NCI-H82 treated with DMSO at 0.1 percent for 48 hours (cell line): ENCODE data around the gene CCDC102A.

Source experiments
- DNase-seq: peaks from one replicate; lab custom pipeline; 2025; ENCODE audit not compliant: unreplicated experiment; lab: John Stamatoyannopoulos, UW

The CCDC102A gene

GRCh38 chr16:57519796-57520360, 16.5 kb downstream of the CCDC102A start:
- no peak for DNase-seq

- DNase-seq, result no peak
Observed at GRCh38 chr16:57518922-57519321, 17.4 kb downstream of the CCDC102A start.

- DNase-seq, result no peak
Observed at GRCh38 chr16:57518520-57518919, 17.9 kb downstream of the CCDC102A start.

- DNase-seq, result no peak
Observed at GRCh38 chr16:57517397-57518367, 18.7 kb downstream of the CCDC102A start.

GRCh38 chr16:57516773-57517172, 19.6 kb downstream of the CCDC102A start:
- DNase-seq, result no peak

- DNase-seq, result no peak
Observed at GRCh38 chr16:57516176-57516725, 20.1 kb downstream of the CCDC102A start.

- DNase-seq, result no peak
Observed at GRCh38 chr16:57514791-57515600, 21.4 kb downstream of the CCDC102A start.

- DNase-seq, result no peak
Observed at GRCh38 chr16:57514371-57514770, 22.0 kb downstream of the CCDC102A start.

- DNase-seq, result no peak
Observed at GRCh38 chr16:57513371-57514102, 22.8 kb downstream of the CCDC102A start.

GRCh38 chr16:57512296-57513001, 23.9 kb downstream of the CCDC102A start:
- DNase-seq, result no peak

GRCh38 chr16:57510016-57510871, 26.1 kb downstream of the CCDC102A start:
- no peak for DNase-seq

- DNase-seq, result no peak
Observed at GRCh38 chr16:57509231-57509923, 27.0 kb downstream of the CCDC102A start.

GRCh38 chr16:57508035-57508425, 28.3 kb downstream of the CCDC102A start:
- DNase-seq, result no peak

GRCh38 chr16:57507136-57508034, 29.0 kb downstream of the CCDC102A start:
- DNase-seq, result no peak

GRCh38 chr16:57505169-57505568, 31.2 kb downstream of the CCDC102A start:
- DNase-seq, result no peak

GRCh38 chr16:57504491-57504890, 31.9 kb downstream of the CCDC102A start:
- no peak for DNase-seq

- no peak for DNase-seq
Observed at GRCh38 chr16:57504001-57504400, 32.4 kb downstream of the CCDC102A start.
